ENCODE data around the gene ENO1. TPM values are rescaled to one million over a fixed set of nuclear protein-coding genes. Genes with fewer than 3 reads are reported as not detected.

Gene ENO1
- total RNA-seq, 1 donor from 2014 or later, result 1,663 TPM

DNA sequence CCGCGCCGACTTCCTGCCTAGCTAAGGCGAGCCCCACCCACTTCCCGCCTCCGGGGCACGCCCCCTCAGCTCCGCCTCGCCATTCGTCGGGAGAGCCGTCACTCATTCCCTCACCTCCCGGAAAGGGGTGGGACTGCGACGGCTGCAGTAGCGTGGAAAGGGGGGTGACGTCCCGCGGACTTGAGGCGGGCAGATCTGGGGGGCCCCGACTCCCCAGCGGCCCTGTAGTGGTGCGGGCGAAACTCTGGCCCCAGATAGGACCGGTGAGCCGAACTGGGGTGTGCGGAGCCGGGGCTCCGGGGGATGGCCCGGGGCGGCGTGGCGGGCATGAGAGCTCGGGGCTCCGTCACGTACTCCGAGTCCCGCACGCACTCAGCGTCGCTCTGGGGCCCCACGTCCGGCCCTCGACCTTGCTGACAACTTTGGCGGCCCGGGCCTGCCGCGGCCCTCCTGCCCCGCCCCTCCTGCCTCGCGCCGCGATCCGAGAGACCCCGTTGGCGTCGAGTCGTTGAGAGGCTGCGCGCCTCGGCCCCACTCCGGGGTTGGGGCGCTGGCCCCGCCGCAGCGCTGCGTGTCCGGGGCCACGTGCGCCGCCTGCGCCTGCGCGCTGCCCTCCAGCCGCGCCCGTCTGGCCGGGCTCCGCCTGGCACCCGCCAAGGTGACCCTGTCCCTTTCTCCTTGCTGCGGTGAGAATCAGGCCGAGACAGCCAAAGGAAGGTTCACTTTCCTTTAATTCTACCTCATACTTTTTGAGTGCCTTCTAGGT is 395 bp upstream of the ENO1 start:
- H3K4me2 ChIP-seq (ENCODE audit: low read length), result peak overlapping the region; percentile 91
- peaks cover 38% of the 10 kb centered on the region for H4K20me1 ChIP-seq (ENCODE audit: insufficient read depth, low read length)
- Mint-ChIP-seq H3K36me3 (ENCODE audit: low read depth, unreplicated experiment) (peaks cover 7% of the 10 kb centered on the region), H3K27me3 (ENCODE audit: low read depth, unreplicated experiment) (no peaks in the 10 kb centered on the region), H3K27ac (ENCODE audit: unreplicated experiment) (peak overlapping the region; percentile 94), H3K4me3 (ENCODE audit: unreplicated experiment) (peak overlapping the region; percentile 89), H3K4me1 (ENCODE audit: low read depth, unreplicated experiment) (peaks cover 37% of the 10 kb centered on the region), H3K9me3 (ENCODE audit: unreplicated experiment) (no peaks in the 10 kb centered on the region)
- peaks cover 39% of the 10 kb centered on the region for H3K4me1 ChIP-seq (ENCODE audit: insufficient read depth, low read length)
- H3K9ac ChIP-seq (ENCODE audit: low read length), result peak overlapping the region; percentile 97
- peak overlapping the region; percentile 95 for H3K27ac ChIP-seq (ENCODE audit: low read depth, low read length)
- DNase-seq (ENCODE audit: low read depth) (peak; percentile 93), FAIRE-seq (no peak)
- H2AFZ ChIP-seq (ENCODE audit: low read depth, low read length), result peak overlapping the region; percentile 86
- peak overlapping the region; percentile 88 for H3K4me3 ChIP-seq (ENCODE audit: insufficient read depth, low read depth, low read length)
- H3K36me3 ChIP-seq (ENCODE audit: insufficient read depth, low read length), result peaks cover 11% of the 10 kb centered on the region
- TF ChIP-seq, protein P1, sequence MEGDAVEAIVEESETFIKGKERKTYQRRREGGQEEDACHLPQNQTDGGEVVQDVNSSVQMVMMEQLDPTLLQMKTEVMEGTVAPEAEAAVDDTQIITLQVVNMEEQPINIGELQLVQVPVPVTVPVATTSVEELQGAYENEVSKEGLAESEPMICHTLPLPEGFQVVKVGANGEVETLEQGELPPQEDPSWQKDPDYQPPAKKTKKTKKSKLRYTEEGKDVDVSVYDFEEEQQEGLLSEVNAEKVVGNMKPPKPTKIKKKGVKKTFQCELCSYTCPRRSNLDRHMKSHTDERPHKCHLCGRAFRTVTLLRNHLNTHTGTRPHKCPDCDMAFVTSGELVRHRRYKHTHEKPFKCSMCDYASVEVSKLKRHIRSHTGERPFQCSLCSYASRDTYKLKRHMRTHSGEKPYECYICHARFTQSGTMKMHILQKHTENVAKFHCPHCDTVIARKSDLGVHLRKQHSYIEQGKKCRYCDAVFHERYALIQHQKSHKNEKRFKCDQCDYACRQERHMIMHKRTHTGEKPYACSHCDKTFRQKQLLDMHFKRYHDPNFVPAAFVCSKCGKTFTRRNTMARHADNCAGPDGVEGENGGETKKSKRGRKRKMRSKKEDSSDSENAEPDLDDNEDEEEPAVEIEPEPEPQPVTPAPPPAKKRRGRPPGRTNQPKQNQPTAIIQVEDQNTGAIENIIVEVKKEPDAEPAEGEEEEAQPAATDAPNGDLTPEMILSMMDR (IDR thresholded peaks at IDR 0.05; ENCODE audit: insufficient read depth, low read depth, low read length), result no peak
- TF ChIP-seq EZH2 (IDR thresholded peaks at IDR 0.05; ENCODE audit: insufficient read depth, low read length), result no peak
- H3K9me3 ChIP-seq (ENCODE audit: insufficient read depth, low read depth, low read length), result no peaks in the 10 kb centered on the region
- H3K79me2 ChIP-seq (ENCODE audit: insufficient read depth, low read length), result peaks cover 43% of the 10 kb centered on the region
- H3K27me3 ChIP-seq (ENCODE audit: insufficient read depth, low read length), result no peaks in the 10 kb centered on the region

DNA sequence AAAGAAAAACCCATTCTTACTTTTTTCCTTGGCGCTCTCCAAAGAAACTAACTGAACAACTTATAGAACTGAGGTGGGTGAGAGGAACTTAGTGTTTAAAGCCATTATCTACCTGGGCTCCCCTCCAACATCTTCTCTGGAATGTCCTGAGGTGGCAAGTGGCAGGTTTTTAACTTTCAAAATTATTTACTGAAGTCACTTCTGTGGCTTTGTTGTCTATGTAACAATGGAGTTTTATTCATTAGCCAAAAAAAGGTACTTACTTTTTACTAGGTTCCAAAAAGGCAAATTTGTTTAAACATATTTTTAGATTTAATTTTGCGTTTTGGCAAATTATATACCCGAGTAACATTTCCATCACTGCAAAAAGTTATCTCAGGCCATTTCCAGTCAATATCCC is 2.4 kb downstream of the ENO1 start:
- Histone ChIP-seq H3K27ac (ENCODE audit: low read depth, low read length) (peak overlapping the region; percentile 27), H4K20me1 (ENCODE audit: insufficient read depth, low read length) (peaks cover 65% of the 10 kb centered on the region), H3K4me3 (ENCODE audit: insufficient read depth, low read depth, low read length) (peak overlapping the region; percentile 88), H3K4me2 (ENCODE audit: low read length) (peak overlapping the region; percentile 91), H2AFZ (ENCODE audit: low read depth, low read length) (no peak overlapping the region), H3K79me2 (ENCODE audit: insufficient read depth, low read length) (peaks cover 67% of the 10 kb centered on the region), H3K36me3 (ENCODE audit: insufficient read depth, low read length) (peaks cover 33% of the 10 kb centered on the region), H3K4me1 (ENCODE audit: insufficient read depth, low read length) (peaks cover 65% of the 10 kb centered on the region), H3K9me3 (ENCODE audit: insufficient read depth, low read depth, low read length) (no peaks in the 10 kb centered on the region), H3K27me3 (ENCODE audit: insufficient read depth, low read length) (no peaks in the 10 kb centered on the region), H3K9ac (ENCODE audit: low read length) (peak overlapping the region; percentile 97)
- DNase-seq (ENCODE audit: low read depth) (no peak), FAIRE-seq (no peak)
- Mint-ChIP-seq H3K4me3 (ENCODE audit: unreplicated experiment) (peak overlapping the region; percentile 95), H3K27me3 (ENCODE audit: low read depth, unreplicated experiment) (no peaks in the 10 kb centered on the region), H3K4me1 (ENCODE audit: low read depth, unreplicated experiment) (peaks cover 59% of the 10 kb centered on the region), H3K36me3 (ENCODE audit: low read depth, unreplicated experiment) (peaks cover 15% of the 10 kb centered on the region), H3K27ac (ENCODE audit: unreplicated experiment) (peak overlapping the region; percentile 67), H3K9me3 (ENCODE audit: unreplicated experiment) (no peaks in the 10 kb centered on the region)
- no peak for TF ChIP-seq EZH2 (IDR thresholded peaks at IDR 0.05; ENCODE audit: insufficient read depth, low read length)
- TF ChIP-seq, protein P1 (IDR thresholded peaks at IDR 0.05; ENCODE audit: insufficient read depth, low read depth, low read length), result no peak

Measured in astrocyte (in vitro differentiated cells and primary cell).